HL-60 (cell line): ENCODE results near the gene CPLX3.

Experiments used
- DNase-seq, 2 experiments: peaks; one replicate each; pipeline ENCODE4 v3.0.0-alpha.2; 2010 to 2020; ENCODE audit warnings: low read depth in 1 of 2, low spot score in 1 of 2
- H3K27ac ChIP-seq: fragments of 250-450 bp; sonication (Bioruptor Pico); replicated peaks from 2 replicates; pipeline ENCODE4 v1.5.1; 2020; ENCODE audit warnings: mild to moderate bottlenecking, moderate library complexity
- H3K27me3 ChIP-seq: fragments of 250-450 bp; sonication (Bioruptor Pico); 2 replicates; pipeline ENCODE4 v1.5.1; 2021; ENCODE audit warnings: mild to moderate bottlenecking, moderate library complexity; ENCODE audit not compliant: insufficient read depth, poor library complexity, severe bottlenecking
- H3K4me3 ChIP-seq: replicated peaks from 2 replicates; pipeline ENCODE4 v1.5.1; 2011; ENCODE audit warnings: mild to moderate bottlenecking, control low read depth, low read length; ENCODE audit not compliant: insufficient read depth
- GABPA ChIP-seq: IDR thresholded peaks from 2 replicates; pipeline ENCODE4 v1.6.1; 2012; ENCODE audit warnings: low read depth
- POLR2AphosphoS5 ChIP-seq: IDR thresholded peaks from 2 replicates; pipeline ENCODE4 v1.6.1; 2012; ENCODE audit warnings: low read depth
- SPI1 ChIP-seq: IDR thresholded peaks from 2 replicates; pipeline ENCODE4 v1.6.1; 2012; ENCODE audit warnings: low read depth, mild to moderate bottlenecking, borderline replicate concordance
- TF ChIP-seq, protein P1 (sequence below): IDR thresholded peaks from 2 replicates; pipeline ENCODE4 v1.6.1; 2012; ENCODE audit warnings: low read depth; ENCODE audit not compliant: insufficient replicate concordance
- TF ChIP-seq, protein P2 (sequence below): IDR thresholded peaks from one replicate; pipeline ENCODE4 v1.5.1; 2011; ENCODE audit warnings: low read length, control low read depth, inconsistent platforms; ENCODE audit not compliant: insufficient read depth

Gene CPLX3

GRCh38 chr15:74799255-74799855 lies 27.1 kb upstream of the CPLX3 start:
- TF ChIP-seq, protein P1, sequence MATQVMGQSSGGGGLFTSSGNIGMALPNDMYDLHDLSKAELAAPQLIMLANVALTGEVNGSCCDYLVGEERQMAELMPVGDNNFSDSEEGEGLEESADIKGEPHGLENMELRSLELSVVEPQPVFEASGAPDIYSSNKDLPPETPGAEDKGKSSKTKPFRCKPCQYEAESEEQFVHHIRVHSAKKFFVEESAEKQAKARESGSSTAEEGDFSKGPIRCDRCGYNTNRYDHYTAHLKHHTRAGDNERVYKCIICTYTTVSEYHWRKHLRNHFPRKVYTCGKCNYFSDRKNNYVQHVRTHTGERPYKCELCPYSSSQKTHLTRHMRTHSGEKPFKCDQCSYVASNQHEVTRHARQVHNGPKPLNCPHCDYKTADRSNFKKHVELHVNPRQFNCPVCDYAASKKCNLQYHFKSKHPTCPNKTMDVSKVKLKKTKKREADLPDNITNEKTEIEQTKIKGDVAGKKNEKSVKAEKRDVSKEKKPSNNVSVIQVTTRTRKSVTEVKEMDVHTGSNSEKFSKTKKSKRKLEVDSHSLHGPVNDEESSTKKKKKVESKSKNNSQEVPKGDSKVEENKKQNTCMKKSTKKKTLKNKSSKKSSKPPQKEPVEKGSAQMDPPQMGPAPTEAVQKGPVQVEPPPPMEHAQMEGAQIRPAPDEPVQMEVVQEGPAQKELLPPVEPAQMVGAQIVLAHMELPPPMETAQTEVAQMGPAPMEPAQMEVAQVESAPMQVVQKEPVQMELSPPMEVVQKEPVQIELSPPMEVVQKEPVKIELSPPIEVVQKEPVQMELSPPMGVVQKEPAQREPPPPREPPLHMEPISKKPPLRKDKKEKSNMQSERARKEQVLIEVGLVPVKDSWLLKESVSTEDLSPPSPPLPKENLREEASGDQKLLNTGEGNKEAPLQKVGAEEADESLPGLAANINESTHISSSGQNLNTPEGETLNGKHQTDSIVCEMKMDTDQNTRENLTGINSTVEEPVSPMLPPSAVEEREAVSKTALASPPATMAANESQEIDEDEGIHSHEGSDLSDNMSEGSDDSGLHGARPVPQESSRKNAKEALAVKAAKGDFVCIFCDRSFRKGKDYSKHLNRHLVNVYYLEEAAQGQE, result no peak
- TF ChIP-seq GABPA (no peak), POLR2AphosphoS5 (peak; percentile 37; the same call in 1 of the 2 replicates), SPI1 (no peak)
- TF ChIP-seq, protein P2, sequence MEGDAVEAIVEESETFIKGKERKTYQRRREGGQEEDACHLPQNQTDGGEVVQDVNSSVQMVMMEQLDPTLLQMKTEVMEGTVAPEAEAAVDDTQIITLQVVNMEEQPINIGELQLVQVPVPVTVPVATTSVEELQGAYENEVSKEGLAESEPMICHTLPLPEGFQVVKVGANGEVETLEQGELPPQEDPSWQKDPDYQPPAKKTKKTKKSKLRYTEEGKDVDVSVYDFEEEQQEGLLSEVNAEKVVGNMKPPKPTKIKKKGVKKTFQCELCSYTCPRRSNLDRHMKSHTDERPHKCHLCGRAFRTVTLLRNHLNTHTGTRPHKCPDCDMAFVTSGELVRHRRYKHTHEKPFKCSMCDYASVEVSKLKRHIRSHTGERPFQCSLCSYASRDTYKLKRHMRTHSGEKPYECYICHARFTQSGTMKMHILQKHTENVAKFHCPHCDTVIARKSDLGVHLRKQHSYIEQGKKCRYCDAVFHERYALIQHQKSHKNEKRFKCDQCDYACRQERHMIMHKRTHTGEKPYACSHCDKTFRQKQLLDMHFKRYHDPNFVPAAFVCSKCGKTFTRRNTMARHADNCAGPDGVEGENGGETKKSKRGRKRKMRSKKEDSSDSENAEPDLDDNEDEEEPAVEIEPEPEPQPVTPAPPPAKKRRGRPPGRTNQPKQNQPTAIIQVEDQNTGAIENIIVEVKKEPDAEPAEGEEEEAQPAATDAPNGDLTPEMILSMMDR, result no peak
- Histone ChIP-seq H3K27ac (peak overlapping the region; percentile 32), H3K27me3 (no peaks in the 10 kb centered on the region), H3K4me3 (no peak overlapping the region)
- DNase-seq, result peak in 1 of 2 experiments; percentile 77

DNA sequence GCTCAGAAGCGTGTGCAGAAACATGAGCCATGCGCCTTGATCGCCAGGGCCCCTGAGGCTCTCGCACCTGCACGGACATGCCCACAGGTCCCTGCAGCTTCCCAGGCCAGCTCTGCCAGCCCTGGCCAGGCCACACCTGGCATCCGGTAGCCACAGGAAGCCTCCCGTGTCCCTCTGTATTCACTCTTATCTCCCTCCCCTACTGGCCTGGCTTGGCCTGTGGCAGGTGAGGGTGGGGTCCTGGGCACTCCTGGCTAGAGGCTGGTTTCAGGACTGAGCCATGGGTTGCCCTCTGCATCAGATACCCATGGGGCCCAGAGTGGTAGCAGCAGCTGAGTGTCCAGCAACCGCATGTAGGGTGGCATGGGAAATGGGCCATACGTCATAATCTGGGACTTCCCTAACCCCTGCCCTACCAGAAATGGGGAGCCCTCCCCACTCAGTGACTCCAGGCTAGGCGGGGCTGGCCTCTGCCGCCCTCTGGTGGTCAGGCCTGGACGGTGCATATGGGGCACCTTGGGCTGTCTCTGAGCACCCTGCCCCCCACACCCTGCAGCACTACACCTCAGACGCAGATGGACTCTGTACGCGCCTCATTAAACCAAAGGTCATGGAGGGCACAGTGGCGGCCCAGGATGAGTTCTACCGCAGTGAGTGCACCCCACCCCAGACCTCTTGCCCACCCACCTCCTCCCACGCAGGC lies 26.4 kb upstream of the CPLX3 start:
- no peaks in the 10 kb centered on the region for H3K27me3 ChIP-seq
- TF ChIP-seq SPI1 (peak; percentile 53; the same call in 1 of the 2 replicates), GABPA (no peak), POLR2AphosphoS5 (peak; percentile 72)
- TF ChIP-seq, protein P2, result peak; percentile 98
- TF ChIP-seq, protein P1, result no peak
- H3K27ac ChIP-seq, result peak overlapping the region; percentile 63
- peak; percentile 88 to 92 for DNase-seq
- H3K4me3 ChIP-seq, result no peak overlapping the region

GRCh38 chr15:74800559-74801094 lies 25.8 kb upstream of the CPLX3 start:
- peak overlapping the region; percentile 63 for H3K27ac ChIP-seq
- DNase-seq, result peak in 1 of 2 experiments; percentile 79
- no peak overlapping the region for H3K4me3 ChIP-seq
- TF ChIP-seq SPI1, result no peak
- TF ChIP-seq, protein P1, result no peak
- no peak for TF ChIP-seq POLR2AphosphoS5
- TF ChIP-seq, protein P2, result no peak
- TF ChIP-seq GABPA, result no peak
- no peaks in the 10 kb centered on the region for H3K27me3 ChIP-seq
